Lower lobe of right lung (tissue), 2 donors: Measurements from ENCODE around the gene TTC22. TPM values are rescaled to one million over a fixed set of nuclear protein-coding genes. Genes with fewer than 3 reads are reported as not detected.
A peak's percentile ranks its signal among the peaks of the same experiment; 100 is the strongest.

ENCODE experiments used
- ATAC-seq, 2 donors: fragments of 200-7000 bp; cut with Tn5 transposase; one replicate each; pipeline ENCODE4 v1.9.1; 2020 to 2022; ENCODE audit warnings: mild to moderate bottlenecking in 2 of 2, moderate library complexity in 2 of 2
- DNase-seq: peaks from one replicate; pipeline ENCODE4 v3.0.0-alpha.2; 2020
- H3K27ac ChIP-seq: fragments of 200-600 bp; one replicate; pipeline ENCODE4 v1.8.0; 2022
- H3K27me3 ChIP-seq: fragments of 200-600 bp; one replicate; pipeline ENCODE4 v1.8.0; 2022; ENCODE audit warnings: low read depth
- H3K36me3 ChIP-seq: fragments of 200-600 bp; one replicate; pipeline ENCODE4 v1.8.0; 2022; ENCODE audit warnings: mild to moderate bottlenecking
- H3K4me1 ChIP-seq: fragments of 200-600 bp; one replicate; pipeline ENCODE4 v1.8.0; 2022
- H3K4me3 ChIP-seq: fragments of 200-600 bp; one replicate; pipeline ENCODE4 v1.8.0; 2022; ENCODE audit warnings: mild to moderate bottlenecking
- H3K9me3 ChIP-seq: fragments of 200-600 bp; one replicate; pipeline ENCODE4 v1.8.0; 2022
- intact Hi-C: fragments of 100-400 bp; cut with DNase I; formaldehyde crosslinking; loops from one replicate; pipeline ENCODE4 v1.11.0; 2022
- total RNA-seq: library from RNA; stranded (reverse); fragmentation: NEBNext Ultra II Directional; extraction: Animal tissue kit (Norgen Biotek cat#: 25700); gene quantifications from one replicate; pipeline ENCODE4 v1.2.1, GENCODE V29; 2021
- TF ChIP-seq, protein P1 (sequence below): fragments of 200-600 bp; IDR thresholded peaks from one replicate; pipeline ENCODE4 v1.8.0; 2022; ENCODE audit warnings: antibody characterized with exemption, mild to moderate bottlenecking
- donor health status: DM: no; HTN: yes; CAD: no; lungs with severe emphysema.

TTC22 gene
- total RNA-seq, 1 donor from 2014 or later: 8.4 TPM

GRCh38 chr1:54754045-54754444 lies 47.1 kb downstream of the TTC22 start:
- intact Hi-C loops: no loop called here
- H3K36me3 ChIP-seq: peaks cover 22% of the 10 kb centered on the region
- DNase-seq (no peak), ATAC-seq (peak in 1 of 2 donors; percentile 14)
- TF ChIP-seq, protein P1, sequence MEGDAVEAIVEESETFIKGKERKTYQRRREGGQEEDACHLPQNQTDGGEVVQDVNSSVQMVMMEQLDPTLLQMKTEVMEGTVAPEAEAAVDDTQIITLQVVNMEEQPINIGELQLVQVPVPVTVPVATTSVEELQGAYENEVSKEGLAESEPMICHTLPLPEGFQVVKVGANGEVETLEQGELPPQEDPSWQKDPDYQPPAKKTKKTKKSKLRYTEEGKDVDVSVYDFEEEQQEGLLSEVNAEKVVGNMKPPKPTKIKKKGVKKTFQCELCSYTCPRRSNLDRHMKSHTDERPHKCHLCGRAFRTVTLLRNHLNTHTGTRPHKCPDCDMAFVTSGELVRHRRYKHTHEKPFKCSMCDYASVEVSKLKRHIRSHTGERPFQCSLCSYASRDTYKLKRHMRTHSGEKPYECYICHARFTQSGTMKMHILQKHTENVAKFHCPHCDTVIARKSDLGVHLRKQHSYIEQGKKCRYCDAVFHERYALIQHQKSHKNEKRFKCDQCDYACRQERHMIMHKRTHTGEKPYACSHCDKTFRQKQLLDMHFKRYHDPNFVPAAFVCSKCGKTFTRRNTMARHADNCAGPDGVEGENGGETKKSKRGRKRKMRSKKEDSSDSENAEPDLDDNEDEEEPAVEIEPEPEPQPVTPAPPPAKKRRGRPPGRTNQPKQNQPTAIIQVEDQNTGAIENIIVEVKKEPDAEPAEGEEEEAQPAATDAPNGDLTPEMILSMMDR: no peak
- H3K9me3 ChIP-seq: no peaks in the 10 kb centered on the region
- no peak overlapping the region for H3K4me3 ChIP-seq
- no peaks in the 10 kb centered on the region for H3K4me1 ChIP-seq
- no peaks in the 10 kb centered on the region for H3K27me3 ChIP-seq
- no peak overlapping the region for H3K27ac ChIP-seq

GRCh38 chr1:54751426-54751825 lies 49.7 kb downstream of the TTC22 start:
- Histone ChIP-seq H3K27ac (no peak overlapping the region), H3K9me3 (no peaks in the 10 kb centered on the region), H3K4me3 (no peak overlapping the region), H3K4me1 (no peaks in the 10 kb centered on the region), H3K27me3 (no peaks in the 10 kb centered on the region), H3K36me3 (no peaks in the 10 kb centered on the region)
- DNase-seq (no peak), ATAC-seq (no peak)
- TF ChIP-seq, protein P1: no peak
- intact Hi-C loops: no loop called here

DNA sequence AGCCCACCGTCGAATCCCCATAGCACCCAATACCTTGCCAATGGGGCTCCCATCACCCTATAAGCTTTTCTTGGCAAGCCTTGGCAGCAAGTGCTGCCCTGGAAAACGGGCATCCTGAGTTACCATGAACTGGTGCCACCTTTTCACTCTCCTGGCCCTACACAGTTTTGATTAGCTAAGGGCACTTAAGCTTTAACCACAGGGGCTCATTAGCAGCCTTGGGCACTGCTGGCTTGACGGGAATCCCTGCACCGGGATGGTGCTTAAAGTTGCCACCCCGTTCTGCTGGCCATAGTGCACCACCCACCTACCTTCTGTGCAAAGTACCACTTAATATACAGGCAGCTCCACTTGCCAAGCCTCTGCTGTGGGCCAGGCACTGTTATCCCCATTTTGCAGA lies 50.5 kb downstream of the TTC22 start:
- H3K27ac ChIP-seq: no peak overlapping the region
- TF ChIP-seq, protein P1: no peak
- H3K27me3 ChIP-seq: no peaks in the 10 kb centered on the region
- no peak overlapping the region for H3K4me3 ChIP-seq
- no peaks in the 10 kb centered on the region for H3K36me3 ChIP-seq
- H3K4me1 ChIP-seq: no peaks in the 10 kb centered on the region
- DNase-seq: no peak
- H3K9me3 ChIP-seq: no peaks in the 10 kb centered on the region
- intact Hi-C loops: no loop called here
- no peak for ATAC-seq

GRCh38 chr1:54748094-54748835 lies 52.9 kb downstream of the TTC22 start:
- H3K4me1 ChIP-seq: no peaks in the 10 kb centered on the region
- intact Hi-C loops: no loop called here
- no peak for ATAC-seq

GRCh38 chr1:54745864-54746263 lies 55.3 kb downstream of the TTC22 start:
- Histone ChIP-seq H3K27ac (no peak overlapping the region), H3K4me1 (no peaks in the 10 kb centered on the region), H3K27me3 (no peaks in the 10 kb centered on the region), H3K4me3 (no peak overlapping the region), H3K9me3 (no peaks in the 10 kb centered on the region), H3K36me3 (peaks cover 33% of the 10 kb centered on the region)
- DNase-seq: no peak
- TF ChIP-seq, protein P1: no peak
- no peak for ATAC-seq
- intact Hi-C loops: no loop called here

More at GRCh38 chr1:54748094-54748835, 52.9 kb downstream of the TTC22 start:
- Histone ChIP-seq H3K4me3 (no peak overlapping the region), H3K27ac (no peak overlapping the region), H3K9me3 (no peaks in the 10 kb centered on the region), H3K36me3 (peaks cover 10% of the 10 kb centered on the region), H3K27me3 (no peaks in the 10 kb centered on the region)
- DNase-seq: no peak
- TF ChIP-seq, protein P1: no peak
